ENCODE data around the gene ZCCHC7. TPM values are rescaled to one million over a fixed set of nuclear protein-coding genes. Genes with fewer than 3 reads are reported as not detected.
"Not testable (repeated sequence)": the region's sequence is repeated elsewhere in the genome, so short reads cannot be mapped to it uniquely, and the experiment has no call there.

ZCCHC7 gene
- total and polyA plus RNA-seq, 2 experiments from 2014 or later: 29.8 to 38.8 TPM

- H3K27me3 ChIP-seq (ENCODE audit: insufficient read depth); H3K9me3 Mint-ChIP-seq; H3K79me2 ChIP-seq (replicated peaks; ENCODE audit: insufficient read depth); H2AFZ ChIP-seq; H3K36me3 Mint-ChIP-seq (ENCODE audit: low read depth); H3K27ac Mint-ChIP-seq; H3K36me3 ChIP-seq (ENCODE audit: insufficient read depth); H3K27ac ChIP-seq (ENCODE audit: low read depth); H3K4me3 ChIP-seq; H3K27me3 Mint-ChIP-seq (ENCODE audit: insufficient read depth, low read depth, poor library complexity); H3K9me2 ChIP-seq (ENCODE audit: insufficient read depth); H3F3A ChIP-seq (replicated peaks; ENCODE audit: low read depth); H3K4me1 ChIP-seq (ENCODE audit: insufficient read depth); H3K4me3 Mint-ChIP-seq; H4K20me1 ChIP-seq (replicated peaks; ENCODE audit: insufficient read depth); H3K4me1 Mint-ChIP-seq; DNase-seq (ENCODE audit: low spot score); ATAC-seq; H3K4me2 ChIP-seq: not testable (repeated sequence)
Observed at GRCh38 chr9:37114442-37114841, 5.9 kb upstream of the ZCCHC7 start.

DNA sequence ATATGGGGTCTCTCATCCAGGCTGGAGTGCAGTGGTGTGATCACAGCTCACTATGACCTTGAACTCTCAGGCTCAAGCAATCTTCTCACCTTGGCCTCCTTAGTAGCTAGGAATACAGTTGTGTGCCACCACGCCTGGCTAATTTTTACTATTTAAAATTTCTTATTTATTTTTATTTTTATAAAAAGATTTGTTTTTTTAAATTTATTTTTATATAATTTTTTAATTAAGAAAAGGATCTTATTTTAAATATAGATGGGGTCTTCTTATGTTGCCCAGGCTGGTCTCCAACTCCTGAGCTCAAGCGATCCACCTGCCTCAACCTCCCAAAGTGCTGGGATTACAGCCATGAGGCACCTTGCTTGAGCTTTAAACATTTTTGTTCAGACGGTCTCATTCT is 2.4 kb upstream of the ZCCHC7 start:
- no peak overlapping the region; the same call in 1 of the 2 replicates for H2AFZ ChIP-seq
- H3K27ac ChIP-seq (ENCODE audit: low read depth): no peak overlapping the region
- peaks cover 7% of the 10 kb centered on the region; the same call in 1 of the 2 replicates for H4K20me1 ChIP-seq (replicated peaks; ENCODE audit: insufficient read depth)
- H3K4me1 ChIP-seq (ENCODE audit: insufficient read depth): peaks cover 11% of the 10 kb centered on the region; the same call in 1 of the 2 replicates
- no peaks in the 10 kb centered on the region for H3F3A ChIP-seq (replicated peaks; ENCODE audit: low read depth)
- ATAC-seq (no peak), DNase-seq (ENCODE audit: low spot score) (no peak)
- no peaks in the 10 kb centered on the region; the same call in 1 of the 2 replicates for H3K36me3 ChIP-seq (ENCODE audit: insufficient read depth)
- peaks cover 4% of the 10 kb centered on the region; the same call in 1 of the 2 replicates for H3K9me2 ChIP-seq (ENCODE audit: insufficient read depth)
- Mint-ChIP-seq H3K4me1 (peaks cover 13% of the 10 kb centered on the region), H3K27me3 (ENCODE audit: insufficient read depth, low read depth, poor library complexity) (peaks cover 20% of the 10 kb centered on the region), H3K4me3 (no peak overlapping the region), H3K27ac (no peak overlapping the region), H3K9me3 (peaks cover 14% of the 10 kb centered on the region; the same call in 2 of the 3 replicates), H3K36me3 (ENCODE audit: low read depth) (peaks cover 7% of the 10 kb centered on the region; the same call in 2 of the 3 replicates)
- peaks cover 22% of the 10 kb centered on the region for H3K79me2 ChIP-seq (replicated peaks; ENCODE audit: insufficient read depth)
- no peak overlapping the region for H3K4me3 ChIP-seq
- no peak overlapping the region for H3K4me2 ChIP-seq
- H3K27me3 ChIP-seq (ENCODE audit: insufficient read depth): peaks cover 5% of the 10 kb centered on the region; the same call in 1 of the 2 replicates
- TF ChIP-seq POLR2AphosphoS5 (IDR thresholded peaks at IDR 0.05; ENCODE audit: low read depth): no peak
- no peak for TF ChIP-seq EZH2phosphoT487 (IDR thresholded peaks at IDR 0.05; ENCODE audit: unreplicated experiment)
- TF ChIP-seq JUNB (IDR thresholded peaks at IDR 0.05; ENCODE audit: unreplicated experiment): no peak
- no peak for TF ChIP-seq ZNF331 (CRISPR knock-in tag; IDR thresholded peaks at IDR 0.05; ENCODE audit: low read depth)
- TF ChIP-seq CTCF (conservative IDR thresholded peaks at IDR 0.05; ENCODE audit: low read depth in 2 of 2): no peak
- no peak for TF ChIP-seq ZNF114 (CRISPR knock-in tag; IDR thresholded peaks at IDR 0.05)
- TF ChIP-seq, protein P1, sequence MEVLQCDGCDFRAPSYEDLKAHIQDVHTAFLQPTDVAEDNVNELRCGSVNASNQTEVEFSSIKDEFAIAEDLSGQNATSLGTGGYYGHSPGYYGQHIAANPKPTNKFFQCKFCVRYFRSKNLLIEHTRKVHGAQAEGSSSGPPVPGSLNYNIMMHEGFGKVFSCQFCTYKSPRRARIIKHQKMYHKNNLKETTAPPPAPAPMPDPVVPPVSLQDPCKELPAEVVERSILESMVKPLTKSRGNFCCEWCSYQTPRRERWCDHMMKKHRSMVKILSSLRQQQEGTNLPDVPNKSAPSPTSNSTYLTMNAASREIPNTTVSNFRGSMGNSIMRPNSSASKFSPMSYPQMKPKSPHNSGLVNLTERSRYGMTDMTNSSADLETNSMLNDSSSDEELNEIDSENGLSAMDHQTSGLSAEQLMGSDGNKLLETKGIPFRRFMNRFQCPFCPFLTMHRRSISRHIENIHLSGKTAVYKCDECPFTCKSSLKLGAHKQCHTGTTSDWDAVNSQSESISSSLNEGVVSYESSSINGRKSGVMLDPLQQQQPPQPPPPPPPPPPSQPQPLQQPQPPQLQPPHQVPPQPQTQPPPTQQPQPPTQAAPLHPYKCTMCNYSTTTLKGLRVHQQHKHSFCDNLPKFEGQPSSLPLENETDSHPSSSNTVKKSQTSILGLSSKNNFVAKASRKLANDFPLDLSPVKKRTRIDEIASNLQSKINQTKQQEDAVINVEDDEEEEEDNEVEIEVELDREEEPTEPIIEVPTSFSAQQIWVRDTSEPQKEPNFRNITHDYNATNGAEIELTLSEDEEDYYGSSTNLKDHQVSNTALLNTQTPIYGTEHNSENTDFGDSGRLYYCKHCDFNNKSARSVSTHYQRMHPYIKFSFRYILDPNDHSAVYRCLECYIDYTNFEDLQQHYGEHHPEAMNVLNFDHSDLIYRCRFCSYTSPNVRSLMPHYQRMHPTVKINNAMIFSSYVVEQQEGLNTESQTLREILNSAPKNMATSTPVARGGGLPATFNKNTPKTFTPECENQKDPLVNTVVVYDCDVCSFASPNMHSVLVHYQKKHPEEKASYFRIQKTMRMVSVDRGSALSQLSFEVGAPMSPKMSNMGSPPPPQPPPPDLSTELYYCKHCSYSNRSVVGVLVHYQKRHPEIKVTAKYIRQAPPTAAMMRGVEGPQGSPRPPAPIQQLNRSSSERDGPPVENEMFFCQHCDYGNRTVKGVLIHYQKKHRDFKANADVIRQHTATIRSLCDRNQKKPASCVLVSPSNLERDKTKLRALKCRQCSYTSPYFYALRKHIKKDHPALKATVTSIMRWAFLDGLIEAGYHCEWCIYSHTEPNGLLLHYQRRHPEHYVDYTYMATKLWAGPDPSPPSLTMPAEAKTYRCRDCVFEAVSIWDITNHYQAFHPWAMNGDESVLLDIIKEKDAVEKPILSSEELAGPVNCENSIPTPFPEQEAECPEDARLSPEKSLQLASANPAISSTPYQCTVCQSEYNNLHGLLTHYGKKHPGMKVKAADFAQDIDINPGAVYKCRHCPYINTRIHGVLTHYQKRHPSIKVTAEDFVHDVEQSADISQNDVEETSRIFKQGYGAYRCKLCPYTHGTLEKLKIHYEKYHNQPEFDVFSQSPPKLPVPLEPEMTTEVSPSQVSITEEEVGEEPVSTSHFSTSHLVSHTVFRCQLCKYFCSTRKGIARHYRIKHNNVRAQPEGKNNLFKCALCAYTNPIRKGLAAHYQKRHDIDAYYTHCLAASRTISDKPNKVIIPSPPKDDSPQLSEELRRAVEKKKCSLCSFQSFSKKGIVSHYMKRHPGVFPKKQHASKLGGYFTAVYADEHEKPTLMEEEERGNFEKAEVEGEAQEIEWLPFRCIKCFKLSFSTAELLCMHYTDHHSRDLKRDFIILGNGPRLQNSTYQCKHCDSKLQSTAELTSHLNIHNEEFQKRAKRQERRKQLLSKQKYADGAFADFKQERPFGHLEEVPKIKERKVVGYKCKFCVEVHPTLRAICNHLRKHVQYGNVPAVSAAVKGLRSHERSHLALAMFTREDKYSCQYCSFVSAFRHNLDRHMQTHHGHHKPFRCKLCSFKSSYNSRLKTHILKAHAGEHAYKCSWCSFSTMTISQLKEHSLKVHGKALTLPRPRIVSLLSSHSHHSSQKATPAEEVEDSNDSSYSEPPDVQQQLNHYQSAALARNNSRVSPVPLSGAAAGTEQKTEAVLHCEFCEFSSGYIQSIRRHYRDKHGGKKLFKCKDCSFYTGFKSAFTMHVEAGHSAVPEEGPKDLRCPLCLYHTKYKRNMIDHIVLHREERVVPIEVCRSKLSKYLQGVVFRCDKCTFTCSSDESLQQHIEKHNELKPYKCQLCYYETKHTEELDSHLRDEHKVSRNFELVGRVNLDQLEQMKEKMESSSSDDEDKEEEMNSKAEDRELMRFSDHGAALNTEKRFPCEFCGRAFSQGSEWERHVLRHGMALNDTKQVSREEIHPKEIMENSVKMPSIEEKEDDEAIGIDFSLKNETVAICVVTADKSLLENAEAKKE (CRISPR knock-in tag; IDR thresholded peaks at IDR 0.05): no peak
- TF ChIP-seq CREB1 (CRISPR knock-in tag; IDR thresholded peaks at IDR 0.05; ENCODE audit: low read depth): no peak
- no peak for TF ChIP-seq EZH2 (IDR thresholded peaks at IDR 0.05; ENCODE audit: low read depth, unreplicated experiment)
- no peak for TF ChIP-seq REST (IDR thresholded peaks at IDR 0.05; ENCODE audit: unreplicated experiment)
- no peak for TF ChIP-seq STAT1 (IDR thresholded peaks at IDR 0.05; ENCODE audit: unreplicated experiment)
